Fibroblast of the aortic adventitia (primary cell): ENCODE data around the gene TFPT. TPM values are rescaled to one million over a fixed set of nuclear protein-coding genes. Genes with fewer than 3 reads are reported as not detected.
A peak's percentile ranks its signal among the peaks of the same experiment; 100 is the strongest.

Source experiments
- DNase-seq: peaks from one replicate; pipeline ENCODE4 v3.0.0-alpha.2; 2010; ENCODE audit warnings: low read depth
- H3K4me3 ChIP-seq: 2 replicates; pipeline ENCODE4 v1.5.1; 2011; ENCODE audit warnings: low read depth, mild to moderate bottlenecking, control low read depth, low read length, moderate library complexity
- CTCF ChIP-seq: IDR thresholded peaks from 2 replicates; pipeline ENCODE4 v1.5.1; 2011; ENCODE audit warnings: mild to moderate bottlenecking, low read length, control low read depth, inconsistent platforms; ENCODE audit not compliant: insufficient read depth
- total RNA-seq: library from RNA; depleted of rRNA; stranded (reverse); fragments of >200 nt; gene quantifications from 2 replicates; pipeline ENCODE4 v1.2.3, GENCODE V29; 2012; ENCODE audit warnings: low replicate concordance

The TFPT gene, protein sequence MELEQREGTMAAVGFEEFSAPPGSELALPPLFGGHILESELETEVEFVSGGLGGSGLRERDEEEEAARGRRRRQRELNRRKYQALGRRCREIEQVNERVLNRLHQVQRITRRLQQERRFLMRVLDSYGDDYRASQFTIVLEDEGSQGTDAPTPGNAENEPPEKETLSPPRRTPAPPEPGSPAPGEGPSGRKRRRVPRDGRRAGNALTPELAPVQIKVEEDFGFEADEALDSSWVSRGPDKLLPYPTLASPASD
- total RNA-seq, result 8.9 and 18.3 TPM in 2 replicates

DNA sequence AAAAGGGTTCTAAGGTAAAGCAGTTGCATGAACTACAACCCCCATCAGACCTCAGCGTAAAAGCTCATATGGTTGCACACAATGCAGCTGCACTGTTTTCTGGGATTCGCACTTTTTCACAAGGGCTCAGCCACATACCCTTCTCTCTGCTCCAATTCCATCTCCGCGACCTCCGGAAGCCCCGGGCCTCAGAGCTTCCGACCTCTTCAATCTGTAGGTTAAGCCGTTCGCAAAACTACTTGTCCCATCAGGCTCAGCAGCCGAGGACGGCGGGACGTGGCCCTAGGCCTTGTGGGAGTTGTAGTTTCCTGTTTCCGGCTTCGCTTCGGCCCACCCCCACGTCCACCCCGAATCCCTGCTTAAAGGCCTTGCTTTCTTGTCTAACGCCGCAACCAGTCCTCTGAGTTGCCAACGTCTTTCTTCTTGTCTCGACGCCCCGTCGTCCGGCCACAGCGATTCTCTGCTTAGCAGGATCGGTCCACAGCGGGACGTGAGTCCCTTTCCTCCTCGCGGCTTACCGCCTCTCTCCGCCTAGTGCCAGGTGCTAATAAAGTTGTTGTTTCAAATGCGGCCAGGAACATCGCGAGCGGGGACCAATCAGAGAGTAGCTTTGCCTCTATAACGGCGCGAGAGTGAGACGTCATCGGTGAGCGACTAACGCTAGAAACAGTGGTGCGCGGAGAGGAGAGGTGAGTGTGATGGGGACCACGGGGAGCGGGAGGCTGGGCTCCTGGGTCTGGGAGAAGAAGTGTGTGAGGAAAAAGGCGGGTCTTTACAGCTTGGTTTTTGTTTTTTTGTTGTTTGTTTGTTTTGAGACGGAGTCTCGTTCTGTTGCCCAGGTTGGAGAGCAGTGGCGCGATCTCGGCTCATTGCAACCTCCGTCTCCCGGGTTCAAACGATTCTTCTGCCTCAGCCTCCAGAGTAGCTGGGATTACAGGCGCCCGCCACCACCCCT is at the start of gene TFPT, which contains the start of gene PRPF31:
Gene TFPT (minus strand): TSS at position 549 of the 955 bp plus-strand sequence. CDS start 388 bp downstream, at position 161.
Gene PRPF31 (plus strand): TSS at position 646 of the 955 bp plus-strand sequence. CDS start 2,525 bp downstream, outside the sequence.
- H3K4me3 ChIP-seq, result peak within 1 kb of the TSS; percentile 95
- TF ChIP-seq CTCF, result no peak
- DNase-seq, result peak; percentile 99

DNA sequence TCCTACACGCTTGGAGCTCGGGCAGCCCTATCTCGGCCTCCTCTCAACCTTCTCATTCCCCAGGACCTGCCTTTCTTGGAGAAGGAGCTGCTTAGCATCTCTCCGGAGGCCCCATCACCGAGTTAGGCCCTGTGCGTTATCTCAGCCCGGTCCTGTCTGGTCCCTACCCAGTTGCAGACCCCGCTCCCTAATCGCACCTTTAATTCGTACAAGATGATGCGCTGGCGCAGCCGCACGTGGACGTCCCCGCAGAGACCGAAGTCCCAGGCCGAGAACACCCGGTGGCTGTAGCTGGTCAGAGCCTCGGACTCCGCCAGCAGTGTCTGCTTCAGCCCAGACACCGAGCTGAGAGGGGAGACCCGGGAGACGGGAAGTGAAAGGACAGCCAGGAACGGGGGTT is 49.8 kb upstream of the TFPT start:
- TF ChIP-seq CTCF, result no peak
- H3K4me3 ChIP-seq, result no peak overlapping the region
- no peak for DNase-seq

GRCh38 chr19:54164369-54165068 is 49.1 kb upstream of the TFPT start:
- H3K4me3 ChIP-seq, result no peak overlapping the region
- DNase-seq, result peak; percentile 27
- no peak for TF ChIP-seq CTCF

GRCh38 chr19:54162884-54163283 is 47.4 kb upstream of the TFPT start:
- DNase-seq, result no peak
- no peak overlapping the region for H3K4me3 ChIP-seq
- no peak for TF ChIP-seq CTCF

DNA sequence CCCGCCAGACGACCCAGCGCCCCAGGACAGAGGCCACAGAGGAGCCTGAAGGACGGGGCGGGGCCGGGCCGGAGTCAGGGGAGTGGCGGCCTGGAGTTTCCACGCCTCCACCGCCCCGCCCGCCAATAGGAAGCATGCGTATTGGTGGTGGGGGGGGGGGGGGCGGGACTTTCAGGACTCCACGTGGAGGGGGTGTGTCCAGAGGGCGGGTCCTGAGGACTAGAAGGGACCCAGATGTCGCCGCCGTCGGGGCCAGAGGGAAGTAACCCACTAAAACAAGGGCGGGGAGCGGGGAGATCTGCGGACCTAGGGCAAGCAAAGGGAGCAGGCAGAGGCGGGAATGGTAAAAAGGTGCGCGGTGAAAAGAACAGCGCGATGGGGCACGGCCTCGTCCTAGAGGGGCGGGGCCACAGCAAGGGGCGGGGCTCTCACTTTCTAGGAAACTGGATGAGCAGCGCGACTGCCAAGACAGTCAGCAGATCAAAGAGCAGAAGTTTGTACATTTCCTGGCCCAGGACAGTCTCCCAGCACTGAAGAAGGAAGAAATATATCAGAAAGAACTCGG is 46.9 kb upstream of the TFPT start:
- no peak for TF ChIP-seq CTCF
- peak overlapping the region; percentile 67 for H3K4me3 ChIP-seq
- peak; percentile 48 for DNase-seq

GRCh38 chr19:54160854-54161253 is 45.4 kb upstream of the TFPT start:
- no peak for DNase-seq
- peak overlapping the region; percentile 78 for H3K4me3 ChIP-seq
- no peak for TF ChIP-seq CTCF
